GM06990 (cell line): Measurements from ENCODE around the gene FOXL1.

Experiments
- DNase-seq: peaks from one replicate; pipeline ENCODE4 v3.0.0-alpha.2; 2011; ENCODE audit not compliant: insufficient read length; ENCODE audit errors: extremely low read depth
- H3K27me3 ChIP-seq: replicated peaks from 2 replicates; pipeline ENCODE4 v1.6.0; 2011; ENCODE audit warnings: low read length; ENCODE audit not compliant: control insufficient read depth, insufficient read depth
- H3K36me3 ChIP-seq: 2 replicates; pipeline ENCODE4 v1.5.1; 2011; ENCODE audit warnings: low read length; ENCODE audit not compliant: control insufficient read depth, insufficient read depth
- H3K4me3 ChIP-seq: replicated peaks from 2 replicates; pipeline ENCODE4 v1.5.1; 2011; ENCODE audit warnings: low read depth, mild to moderate bottlenecking, control low read depth, low read length
- CTCF ChIP-seq: IDR thresholded peaks from 2 replicates; pipeline ENCODE4 v1.5.1; 2011; ENCODE audit warnings: low read length, control low read depth, mild to moderate bottlenecking, inconsistent platforms; ENCODE audit not compliant: insufficient read depth, poor library complexity, severe bottlenecking

The FOXL1 gene

GRCh38 chr16:86611525-86611855, 33.1 kb downstream of the FOXL1 start:
- no peak for TF ChIP-seq CTCF
- Histone ChIP-seq H3K27me3 (no peaks in the 10 kb centered on the region; the same call in 1 of the 2 replicates), H3K4me3 (no peak overlapping the region), H3K36me3 (no peaks in the 10 kb centered on the region)
- DNase-seq = no peak

GRCh38 chr16:86611941-86612340, 33.6 kb downstream of the FOXL1 start:
- DNase-seq = no peak
- H3K27me3 ChIP-seq = no peaks in the 10 kb centered on the region; the same call in 1 of the 2 replicates

GRCh38 chr16:86614699-86615098, 36.4 kb downstream of the FOXL1 start:
- DNase-seq = no peak
- H3K36me3 ChIP-seq = no peaks in the 10 kb centered on the region
- TF ChIP-seq CTCF = no peak
- no peak overlapping the region for H3K4me3 ChIP-seq
- no peaks in the 10 kb centered on the region; the same call in 1 of the 2 replicates for H3K27me3 ChIP-seq

More at GRCh38 chr16:86611941-86612340, 33.6 kb downstream of the FOXL1 start:
- no peak for TF ChIP-seq CTCF
- Histone ChIP-seq H3K36me3 (no peaks in the 10 kb centered on the region), H3K4me3 (no peak overlapping the region)

- Histone ChIP-seq H3K4me3 (no peak overlapping the region), H3K36me3 (no peaks in the 10 kb centered on the region), H3K27me3 (no peaks in the 10 kb centered on the region; the same call in 1 of the 2 replicates)
- TF ChIP-seq CTCF = no peak
- no peak for DNase-seq
Observed at GRCh38 chr16:86616906-86617305, 38.6 kb downstream of the FOXL1 start.

GRCh38 chr16:86618431-86619238, 40.3 kb downstream of the FOXL1 start:
- TF ChIP-seq CTCF = no peak
- H3K4me3 ChIP-seq = no peak overlapping the region
- H3K27me3 ChIP-seq = no peaks in the 10 kb centered on the region; the same call in 1 of the 2 replicates
- no peaks in the 10 kb centered on the region for H3K36me3 ChIP-seq
- DNase-seq = no peak
